Activated naive CD4-positive, alpha-beta T cell treated with Interleukin-2 at 50 U/mL for 16 hours (primary cell): ENCODE results near the gene ETHE1.
"Not testable (repeated sequence)": the region's sequence is repeated elsewhere in the genome, so short reads cannot be mapped to it uniquely, and the experiment has no call there.

Source experiments
- DNase-seq: peaks from one replicate; pipeline ENCODE4 v3.0.0-alpha.2; 2020

The ETHE1 gene

GRCh38 chr19:43551399-43552197 lies 24.6 kb upstream of the ETHE1 start:
- no peak for DNase-seq

GRCh38 chr19:43548706-43549105 lies 21.7 kb upstream of the ETHE1 start:
- DNase-seq = no peak

GRCh38 chr19:43547926-43548325 lies 20.9 kb upstream of the ETHE1 start:
- not testable (repeated sequence) for DNase-seq

GRCh38 chr19:43546581-43546980 lies 19.6 kb upstream of the ETHE1 start:
- no peak for DNase-seq

- DNase-seq = no peak
These were observed 19.0 kb upstream of the ETHE1 start for GRCh38 chr19:43545981-43546380.

GRCh38 chr19:43545276-43545675 lies 18.3 kb upstream of the ETHE1 start:
- no peak for DNase-seq

- DNase-seq = no peak
These were observed 17.1 kb upstream of the ETHE1 start for GRCh38 chr19:43544077-43544476.

GRCh38 chr19:43541920-43542650 lies 15.1 kb upstream of the ETHE1 start:
- DNase-seq = no peak

GRCh38 chr19:43540381-43540780 lies 13.4 kb upstream of the ETHE1 start:
- no peak for DNase-seq

- no peak for DNase-seq
These were observed 11.9 kb upstream of the ETHE1 start for GRCh38 chr19:43538922-43539321.

GRCh38 chr19:43534816-43535761 lies 8.1 kb upstream of the ETHE1 start:
- DNase-seq = peak; percentile 18

- no peak for DNase-seq
These were observed 7.4 kb upstream of the ETHE1 start for GRCh38 chr19:43534305-43534815.

GRCh38 chr19:43533546-43534304 lies 6.7 kb upstream of the ETHE1 start:
- DNase-seq = peak; percentile 92

GRCh38 chr19:43532962-43533545 lies 6.1 kb upstream of the ETHE1 start, which contains the start of gene ZNF575:
Gene ZNF575 (plus strand): TSS chr19:43533188. CDS start chr19:43534423, 1,235 bp downstream.
- peak; percentile 88 for DNase-seq

- DNase-seq = no peak
These were observed 5.6 kb upstream of the ETHE1 start for GRCh38 chr19:43532571-43532961.

- DNase-seq = no peak
These were observed 1.0 kb upstream of the ETHE1 start for GRCh38 chr19:43527860-43528622.

- DNase-seq = peak; percentile 26
These were observed 897 bp downstream of the ETHE1 start for GRCh38 chr19:43525836-43526771.

- DNase-seq = peak; percentile 38
These were observed 1.8 kb downstream of the ETHE1 start for GRCh38 chr19:43524922-43525835.
